HG03175 (cell line): Measurements from ENCODE around the gene ARL4D.
"Not testable (repeated sequence)": the region's sequence is repeated elsewhere in the genome, so short reads cannot be mapped to it uniquely, and the experiment has no call there.

Experiments
- ATAC-seq: cut with Tn5 transposase; IDR thresholded peaks from one replicate; pipeline ENCODE4 v1.9.1; 2021; ENCODE audit warnings: mild to moderate bottlenecking, moderate library complexity; ENCODE audit not compliant: unreplicated experiment

Gene ARL4D

GRCh38 chr17:43419375-43419882 lies 20.6 kb downstream of the ARL4D start:
- not testable (repeated sequence) for ATAC-seq

- ATAC-seq, result no peak
Measured at GRCh38 chr17:43423777-43424455, 25.1 kb downstream of the ARL4D start.

GRCh38 chr17:43427362-43428043 lies 28.7 kb downstream of the ARL4D start:
- ATAC-seq, result no peak

GRCh38 chr17:43428524-43428923 lies 29.7 kb downstream of the ARL4D start:
- no peak for ATAC-seq

DNA sequence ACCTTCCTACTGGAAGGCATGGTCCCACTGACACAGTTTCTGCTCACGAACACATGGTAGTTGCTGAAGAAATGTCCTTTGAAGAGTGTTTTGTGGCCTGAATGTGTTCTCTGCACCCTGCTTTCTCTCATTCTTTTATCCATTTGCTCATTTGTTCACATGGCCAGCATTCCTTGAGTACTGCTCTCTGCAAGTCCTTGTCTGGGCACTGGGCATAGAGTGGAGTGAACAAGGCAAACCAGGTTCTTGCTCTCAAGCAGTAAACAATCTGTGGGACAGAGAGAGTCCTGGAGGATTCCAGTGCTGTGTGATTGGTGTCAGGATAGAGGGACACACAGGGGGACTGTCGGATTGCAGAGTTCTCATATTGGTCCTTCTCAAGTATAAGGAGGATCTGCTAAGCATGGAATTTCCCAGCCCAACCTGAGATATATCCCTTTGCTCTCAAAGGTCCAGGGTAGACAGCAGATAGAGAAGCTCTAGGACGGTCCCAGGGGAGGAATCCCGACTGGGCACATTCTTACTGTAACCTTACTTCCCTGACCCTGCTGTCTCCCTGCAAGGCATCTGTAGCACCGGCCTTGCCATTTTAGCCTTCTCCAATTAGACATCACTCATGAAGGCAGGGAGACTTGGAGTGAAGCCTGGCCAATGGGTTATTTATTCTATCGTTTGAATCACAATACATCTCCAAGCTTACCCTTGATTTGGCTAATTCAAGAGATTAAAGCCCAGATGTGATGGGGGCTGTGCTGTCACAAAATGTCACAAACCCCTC lies 32.3 kb downstream of the ARL4D start:
- no peak for ATAC-seq

DNA sequence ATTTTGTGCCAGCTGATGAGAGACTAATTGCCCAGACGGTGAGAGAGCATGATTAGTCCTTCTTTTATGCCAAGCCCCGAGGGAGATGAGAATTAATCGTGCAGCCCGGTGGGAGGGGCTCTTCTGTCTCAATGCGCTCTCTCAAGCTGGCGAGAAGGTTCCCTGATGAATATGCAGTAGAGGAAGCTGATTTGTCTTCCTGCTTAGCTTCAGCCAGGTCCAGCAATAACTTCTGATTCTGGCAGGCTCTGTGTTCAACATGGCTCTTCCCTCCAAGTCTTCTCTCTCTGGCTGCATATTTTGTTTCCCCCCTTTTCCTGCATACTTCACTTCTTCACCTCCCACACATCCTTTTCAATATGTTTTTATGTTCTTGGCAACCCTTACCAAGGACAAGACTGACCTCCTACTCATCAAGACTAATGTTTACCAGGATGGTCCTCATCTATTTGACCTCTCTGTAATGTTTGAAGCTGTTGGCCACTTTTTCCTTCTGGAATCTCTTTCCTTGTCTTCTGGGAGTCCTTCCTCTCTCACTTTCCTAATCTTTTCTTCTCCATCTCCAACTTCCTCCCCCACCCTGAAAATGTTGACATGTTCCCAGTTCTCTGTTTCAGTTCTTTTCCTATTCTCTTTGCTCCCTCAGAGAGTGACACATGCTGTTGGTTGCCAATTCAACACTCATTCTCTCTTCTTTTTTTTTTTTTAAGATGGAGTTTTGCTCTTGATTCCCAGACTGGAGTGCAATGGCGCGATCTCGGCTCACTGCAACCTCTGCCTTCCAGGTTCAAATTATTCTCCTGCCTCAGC lies 33.1 kb downstream of the ARL4D start:
- ATAC-seq, result no peak

GRCh38 chr17:43434902-43435319 lies 36.1 kb downstream of the ARL4D start:
- no peak for ATAC-seq

- ATAC-seq, result no peak
Measured at GRCh38 chr17:43437756-43438155, 39.0 kb downstream of the ARL4D start.

DNA sequence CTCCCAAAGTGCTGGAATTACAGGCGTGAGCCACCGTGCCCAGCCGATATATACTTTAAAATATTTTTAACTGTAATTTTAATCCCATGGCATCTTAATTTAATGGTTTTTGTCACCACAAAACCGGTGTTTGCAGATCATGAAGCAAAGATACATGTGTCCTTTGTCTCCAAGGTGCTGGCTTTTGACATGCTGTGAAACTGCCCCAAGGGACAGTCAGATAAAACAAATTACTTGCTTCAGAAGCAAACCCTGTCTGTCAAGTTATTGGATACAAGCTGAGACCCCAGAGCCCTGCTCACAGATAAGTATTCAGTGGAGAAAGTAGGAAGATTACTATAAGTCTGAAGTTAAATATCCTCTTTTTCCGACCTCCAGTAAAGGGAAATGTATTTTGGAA lies 39.8 kb downstream of the ARL4D start:
- ATAC-seq, result no peak

DNA sequence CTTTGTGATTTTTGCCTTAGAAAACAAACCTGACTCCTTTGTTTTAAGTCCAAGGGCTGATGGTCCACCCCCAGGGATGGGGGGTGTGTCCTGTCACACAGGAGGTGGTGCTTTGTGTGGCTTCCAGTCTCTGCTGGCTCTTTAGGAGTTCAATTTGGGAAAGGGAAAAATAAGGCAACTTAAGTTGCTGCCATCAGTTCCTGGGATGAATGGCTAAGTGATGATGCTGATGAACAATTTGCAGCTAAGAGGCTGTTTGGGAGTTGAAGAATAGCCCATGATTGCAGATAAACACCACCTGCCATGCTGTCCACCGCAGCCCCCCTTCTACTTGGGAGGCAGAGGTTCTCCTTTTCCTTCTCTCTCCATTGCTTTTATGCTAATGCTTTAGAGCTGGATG lies 40.2 kb downstream of the ARL4D start:
- no peak for ATAC-seq

GRCh38 chr17:43442711-43443110 lies 43.9 kb downstream of the ARL4D start:
- ATAC-seq, result no peak

- ATAC-seq, result no peak
Measured at GRCh38 chr17:43443381-43443780, 44.6 kb downstream of the ARL4D start.

GRCh38 chr17:43444223-43445008 lies 45.6 kb downstream of the ARL4D start:
- ATAC-seq, result no peak

DNA sequence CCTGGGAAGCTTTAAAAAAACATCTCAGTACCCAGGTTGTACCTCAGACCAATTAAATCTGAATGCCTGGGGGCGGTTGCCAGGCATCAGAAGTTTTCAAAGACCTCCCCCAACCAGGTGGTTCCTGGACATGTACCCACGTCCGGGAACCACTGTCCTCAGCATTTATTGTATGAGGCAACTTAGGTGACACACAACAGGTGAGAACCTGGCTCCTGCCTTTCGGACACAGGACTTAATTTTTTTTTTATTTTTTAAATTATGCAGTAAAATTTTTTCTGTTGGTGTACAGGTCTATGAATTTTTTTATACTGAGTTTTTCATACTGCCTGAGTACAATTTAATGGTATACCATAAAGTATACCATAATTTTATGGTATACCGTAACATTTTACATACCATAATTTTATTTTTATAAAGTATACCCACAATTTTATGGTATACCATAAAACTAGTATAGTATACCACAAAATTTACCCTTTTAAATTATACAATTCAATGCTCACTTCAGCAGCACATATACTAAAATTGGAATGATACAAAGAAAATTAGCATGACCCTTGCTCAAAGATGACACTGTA lies 46.3 kb downstream of the ARL4D start:
- no peak for ATAC-seq

DNA sequence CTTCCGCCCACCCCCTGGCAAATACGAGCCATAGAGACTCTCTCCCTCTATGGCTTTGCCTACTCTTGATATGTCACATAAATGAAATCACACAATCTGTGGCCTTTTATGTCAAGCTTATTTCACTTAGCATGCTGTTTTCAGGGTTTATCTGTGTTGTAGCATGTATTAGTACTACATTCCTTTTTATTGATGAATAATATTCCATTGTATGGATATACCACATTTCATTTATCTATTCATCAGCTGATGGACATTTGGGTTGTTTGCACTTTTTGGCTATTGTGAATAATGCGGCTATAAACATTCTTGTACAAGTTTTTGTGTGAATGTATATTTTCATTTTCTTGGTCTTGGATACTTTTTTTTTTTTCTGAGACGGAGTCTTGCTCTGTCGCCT lies 48.0 kb downstream of the ARL4D start:
- ATAC-seq, result no peak

DNA sequence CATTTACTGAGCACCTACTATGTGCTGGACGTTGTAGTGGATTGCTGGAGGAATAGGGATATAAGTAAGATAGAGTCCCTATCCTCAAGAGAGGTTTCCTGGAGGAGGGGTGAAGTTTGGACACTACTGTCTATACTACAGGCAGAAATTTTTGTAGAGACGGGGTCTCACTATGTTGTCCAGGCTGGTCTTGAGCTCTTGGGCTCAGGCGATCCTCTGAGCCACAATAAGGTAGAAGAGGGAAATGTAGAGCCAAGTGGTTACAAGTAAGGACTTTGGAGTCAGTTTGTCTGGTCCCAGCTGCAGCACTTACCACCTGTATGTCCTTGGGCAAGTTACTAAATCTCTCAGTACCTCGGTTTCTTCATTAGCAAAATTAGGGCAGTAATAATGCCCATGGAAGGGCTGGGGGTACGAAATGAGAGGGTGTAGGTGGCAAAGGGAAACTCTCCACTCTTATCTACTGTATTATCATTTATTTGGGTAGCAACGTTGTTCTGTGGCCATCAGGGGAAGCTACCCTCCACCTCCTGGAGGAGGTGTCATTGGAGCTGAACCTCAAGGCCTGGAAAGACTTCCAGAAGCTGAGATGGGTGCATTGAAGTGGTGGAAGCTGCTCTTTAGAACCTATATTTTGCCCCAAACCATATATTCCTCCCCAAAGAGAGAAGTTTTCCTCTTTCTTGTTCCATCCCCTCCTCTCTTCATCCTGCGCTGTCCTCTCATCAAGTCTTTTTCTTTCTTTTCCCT lies 50.1 kb downstream of the ARL4D start:
- no peak for ATAC-seq

DNA sequence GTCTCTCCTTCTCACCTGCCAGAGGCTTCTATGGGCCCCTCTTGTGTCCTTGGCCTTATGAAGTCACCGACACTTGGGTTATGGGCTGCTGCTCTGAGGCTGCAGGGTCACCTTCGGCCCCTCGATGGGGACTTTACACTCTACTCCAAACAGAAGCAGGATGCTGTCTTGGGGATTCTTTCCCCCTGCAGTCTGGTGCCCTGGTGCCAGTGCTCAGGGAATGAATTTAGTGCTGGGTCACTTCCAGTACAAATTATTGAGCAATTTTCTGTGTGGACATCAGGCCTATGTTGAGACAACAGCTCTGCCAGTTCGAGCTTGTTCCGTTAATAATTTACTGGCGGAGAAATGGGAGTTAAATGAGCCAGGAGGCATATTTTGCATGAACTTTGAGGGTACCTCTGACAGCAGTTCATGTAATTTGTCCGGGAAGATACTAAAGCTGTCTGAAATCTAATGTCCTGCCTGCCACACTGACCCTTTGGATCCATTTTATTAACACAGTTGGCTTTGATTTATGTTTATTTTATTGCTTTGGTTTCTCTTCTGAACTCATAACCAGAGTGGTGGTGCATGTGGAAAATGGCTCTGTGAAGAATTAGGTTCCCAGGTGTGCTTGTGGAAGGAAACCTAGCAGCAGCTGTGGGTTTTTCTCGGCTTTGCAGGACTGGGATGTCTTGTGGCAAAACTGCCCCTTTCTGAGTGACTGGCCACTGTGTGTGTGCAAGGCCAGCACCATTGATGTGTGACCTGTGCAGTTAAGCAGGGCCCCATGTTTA lies 50.9 kb downstream of the ARL4D start:
- no peak for ATAC-seq
